NB4 (cell line): Measurements from ENCODE around the gene PIK3AP1.

Source experiments
- DNase-seq: peaks from one replicate; pipeline ENCODE4 v3.0.0; 2010; ENCODE audit warnings: low read depth
- H3K4me3 ChIP-seq: one replicate; pipeline ENCODE4 v1.5.1; 2011; ENCODE audit warnings: mild to moderate bottlenecking, low read depth, low read length, moderate library complexity
- MYC ChIP-seq: IDR thresholded peaks from 2 replicates; pipeline ENCODE4 v1.6.1; 2011; ENCODE audit warnings: low read depth, low read length
- POLR2A ChIP-seq: IDR thresholded peaks from 2 replicates; pipeline ENCODE4 v1.6.1; 2011; ENCODE audit warnings: mild to moderate bottlenecking; ENCODE audit not compliant: insufficient read length; ENCODE audit errors: extremely low read depth
- TF ChIP-seq, protein P1 (sequence below): IDR thresholded peaks from one replicate; pipeline ENCODE4 v1.5.1; 2012; ENCODE audit warnings: low read depth, low read length
- TF ChIP-seq, protein P2 (sequence below): IDR thresholded peaks from 2 replicates; pipeline ENCODE4 v1.6.1; 2011; ENCODE audit warnings: low read depth, low read length

PIK3AP1 gene

DNA sequence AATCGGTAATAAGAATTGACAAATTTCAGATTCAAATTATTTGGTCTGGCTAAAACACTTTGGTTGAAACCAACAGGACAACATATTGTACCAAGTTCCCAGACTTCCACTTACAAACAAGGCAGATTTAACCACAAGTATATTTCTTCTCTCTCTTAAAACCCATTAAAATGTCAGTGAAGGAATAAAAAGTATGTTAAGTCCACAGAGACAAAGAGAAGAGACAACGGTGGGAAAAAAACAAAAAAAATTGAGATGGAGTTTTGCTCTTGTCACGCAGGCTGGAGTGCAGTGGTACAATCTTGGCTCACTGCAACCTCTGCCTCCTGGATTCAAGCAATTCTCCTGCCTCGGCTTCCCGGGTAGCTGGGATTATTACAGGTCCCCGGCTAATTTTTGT lies 149.8 kb downstream of the PIK3AP1 start:
- TF ChIP-seq, protein P1, sequence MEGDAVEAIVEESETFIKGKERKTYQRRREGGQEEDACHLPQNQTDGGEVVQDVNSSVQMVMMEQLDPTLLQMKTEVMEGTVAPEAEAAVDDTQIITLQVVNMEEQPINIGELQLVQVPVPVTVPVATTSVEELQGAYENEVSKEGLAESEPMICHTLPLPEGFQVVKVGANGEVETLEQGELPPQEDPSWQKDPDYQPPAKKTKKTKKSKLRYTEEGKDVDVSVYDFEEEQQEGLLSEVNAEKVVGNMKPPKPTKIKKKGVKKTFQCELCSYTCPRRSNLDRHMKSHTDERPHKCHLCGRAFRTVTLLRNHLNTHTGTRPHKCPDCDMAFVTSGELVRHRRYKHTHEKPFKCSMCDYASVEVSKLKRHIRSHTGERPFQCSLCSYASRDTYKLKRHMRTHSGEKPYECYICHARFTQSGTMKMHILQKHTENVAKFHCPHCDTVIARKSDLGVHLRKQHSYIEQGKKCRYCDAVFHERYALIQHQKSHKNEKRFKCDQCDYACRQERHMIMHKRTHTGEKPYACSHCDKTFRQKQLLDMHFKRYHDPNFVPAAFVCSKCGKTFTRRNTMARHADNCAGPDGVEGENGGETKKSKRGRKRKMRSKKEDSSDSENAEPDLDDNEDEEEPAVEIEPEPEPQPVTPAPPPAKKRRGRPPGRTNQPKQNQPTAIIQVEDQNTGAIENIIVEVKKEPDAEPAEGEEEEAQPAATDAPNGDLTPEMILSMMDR, result no peak
- TF ChIP-seq, protein P2, sequence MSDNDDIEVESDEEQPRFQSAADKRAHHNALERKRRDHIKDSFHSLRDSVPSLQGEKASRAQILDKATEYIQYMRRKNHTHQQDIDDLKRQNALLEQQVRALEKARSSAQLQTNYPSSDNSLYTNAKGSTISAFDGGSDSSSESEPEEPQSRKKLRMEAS, result no peak
- no peak for TF ChIP-seq MYC
- TF ChIP-seq POLR2A, result no peak

DNA sequence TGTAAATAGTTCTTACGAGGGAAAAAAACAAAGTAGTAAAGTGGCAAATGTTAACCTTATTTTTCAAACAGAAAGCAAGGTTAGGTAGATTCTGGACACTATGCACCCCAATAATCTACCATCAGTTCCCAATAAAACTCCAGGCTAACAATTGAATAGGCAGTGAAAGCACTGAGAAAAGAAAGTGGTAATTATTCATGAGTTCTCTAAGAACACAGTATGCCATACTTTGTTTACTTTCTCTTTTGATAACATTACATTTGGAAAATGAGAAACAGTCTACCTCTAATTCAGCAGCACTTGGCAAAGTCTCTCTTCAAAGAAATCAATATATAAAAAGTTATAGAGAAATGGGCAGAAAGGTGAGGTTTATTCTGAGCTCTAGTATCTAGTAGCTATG lies 151.9 kb downstream of the PIK3AP1 start:
- H3K4me3 ChIP-seq, result no peak overlapping the region
- DNase-seq, result no peak
- TF ChIP-seq MYC, result no peak
- TF ChIP-seq, protein P2, result no peak
- TF ChIP-seq, protein P1, result no peak

More for the DNA sequence above, 149.8 kb downstream of the PIK3AP1 start:
- no peak overlapping the region for H3K4me3 ChIP-seq
- no peak for DNase-seq

DNA sequence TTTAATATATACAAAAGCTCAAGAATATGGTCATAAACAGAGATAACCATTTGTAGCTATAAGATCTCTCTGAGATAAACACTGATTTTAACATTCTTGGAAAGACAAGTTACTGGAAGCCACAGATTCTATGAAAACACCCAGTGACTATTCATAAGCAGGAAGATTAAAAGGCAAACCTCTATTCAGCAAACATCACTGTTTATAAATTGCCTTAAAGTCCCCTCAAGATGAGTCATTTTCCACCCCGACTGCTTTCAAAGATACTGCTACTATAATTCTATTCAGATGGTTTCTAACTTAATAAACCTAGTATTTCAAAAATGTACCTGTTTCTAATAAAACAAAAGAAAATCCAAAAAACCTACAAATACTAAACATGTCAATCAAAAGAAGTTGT lies 154.5 kb downstream of the PIK3AP1 start:
- no peak for DNase-seq
- H3K4me3 ChIP-seq, result no peak overlapping the region
- TF ChIP-seq, protein P1, result no peak
- TF ChIP-seq POLR2A (no peak), MYC (no peak)
- TF ChIP-seq, protein P2, result no peak

DNA sequence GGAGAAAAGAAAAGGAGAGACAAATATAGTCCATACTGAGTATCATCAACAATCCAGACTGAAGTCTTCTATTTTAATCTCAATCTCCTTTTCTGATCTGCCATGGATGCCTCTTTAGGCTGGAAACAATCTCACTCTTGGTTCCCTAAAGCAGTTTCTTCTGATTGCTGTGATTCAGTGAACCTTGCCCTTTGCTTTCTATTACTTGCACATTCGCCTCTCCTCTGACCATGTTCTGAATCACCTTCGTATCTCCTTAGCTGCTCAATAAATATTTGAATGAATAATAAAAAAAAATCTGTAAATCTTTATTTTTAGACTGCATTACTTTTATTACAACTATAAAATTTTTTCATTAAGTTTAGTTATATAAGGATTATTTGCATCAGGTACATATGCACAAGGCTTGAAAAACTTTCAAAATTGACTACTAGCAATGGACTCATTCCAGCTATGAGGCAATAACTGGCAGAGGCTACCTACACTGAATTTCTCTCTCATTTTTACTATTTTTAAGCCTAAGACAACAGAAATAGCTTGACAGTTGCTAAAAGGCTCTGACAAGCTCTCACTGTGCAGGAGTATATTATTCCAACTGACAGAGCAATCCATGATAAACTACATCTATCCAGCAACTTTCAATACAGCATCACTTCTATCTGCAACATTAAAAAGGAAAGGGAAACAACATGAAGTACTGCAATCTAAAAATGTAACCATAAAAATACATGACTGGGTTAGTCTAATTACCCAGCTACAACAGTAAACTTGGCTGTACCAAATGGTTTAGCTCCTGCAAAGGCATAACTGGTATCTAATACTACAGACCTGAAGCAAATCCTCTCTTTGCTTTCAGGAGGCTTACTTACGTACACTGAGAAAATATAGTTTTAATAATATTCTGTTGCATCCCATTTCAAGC lies 159.1 kb downstream of the PIK3AP1 start:
- H3K4me3 ChIP-seq, result no peak overlapping the region
- TF ChIP-seq, protein P2, result no peak
- TF ChIP-seq POLR2A (no peak), MYC (no peak)
- TF ChIP-seq, protein P1, result no peak
- no peak for DNase-seq

DNA sequence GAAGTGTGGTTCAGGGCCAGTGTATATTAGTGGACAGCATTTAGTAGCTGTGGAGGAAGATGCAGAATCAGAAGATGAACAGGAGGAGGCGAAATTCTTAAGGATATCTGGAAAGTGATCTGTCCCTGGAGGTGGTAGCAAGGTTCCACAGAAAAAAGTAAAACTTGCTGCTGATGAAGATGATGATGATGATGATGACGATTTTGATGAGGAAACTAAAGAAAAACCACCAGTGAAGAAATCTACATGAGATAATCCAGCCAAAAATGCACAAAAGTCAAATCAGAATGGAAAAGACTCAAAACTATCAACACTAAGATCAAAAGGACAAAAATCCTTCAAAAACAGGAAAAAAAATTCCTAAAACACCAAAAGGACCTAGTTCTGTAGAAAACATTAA lies 159.8 kb downstream of the PIK3AP1 start:
- TF ChIP-seq, protein P1, result no peak
- TF ChIP-seq MYC, result no peak
- TF ChIP-seq, protein P2, result no peak
- no peak for TF ChIP-seq POLR2A
- no peak for DNase-seq
- H3K4me3 ChIP-seq, result no peak overlapping the region
